Suppressor macrophage treated with lipopolysaccharide for 1 hour (primary cell): Measurements from ENCODE around the gene CASP5.
"Not testable (repeated sequence)": the region's sequence is repeated elsewhere in the genome, so short reads cannot be mapped to it uniquely, and the experiment has no call there.

ENCODE experiments used
- DNase-seq, 3 donors: peaks; one replicate each; pipeline ENCODE4 v3.0.0-alpha.2; 2020 to 2022

The CASP5 gene

GRCh38 chr11:105033343-105033742 lies 10.4 kb upstream of the CASP5 start:
- DNase-seq = peak; percentile 87 to 95 (median 88)

GRCh38 chr11:105032495-105032894 lies 9.5 kb upstream of the CASP5 start:
- peak; percentile 60 to 76 (median 73) for DNase-seq

- peak in 2 of 3 donors; percentile 26 to 41 for DNase-seq
Observed at GRCh38 chr11:105027678-105028077, 4.7 kb upstream of the CASP5 start.

GRCh38 chr11:105024394-105024793 lies 1.4 kb upstream of the CASP5 start:
- no peak for DNase-seq

- no peak for DNase-seq
Observed at GRCh38 chr11:105022527-105022926, 441 bp downstream of the CASP5 start.

GRCh38 chr11:105007463-105007862 lies 15.5 kb downstream of the CASP5 start:
- no peak for DNase-seq

- no peak for DNase-seq
Observed at GRCh38 chr11:105005451-105005845, 17.5 kb downstream of the CASP5 start.

GRCh38 chr11:105004021-105004420 lies 18.9 kb downstream of the CASP5 start:
- no peak for DNase-seq

- no peak for DNase-seq
Observed at GRCh38 chr11:105003151-105003550, 19.8 kb downstream of the CASP5 start.

- peak; percentile 34 to 59 (median 43) for DNase-seq
Observed at GRCh38 chr11:105000797-105001196, 22.2 kb downstream of the CASP5 start.

GRCh38 chr11:105000167-105000566 lies 22.8 kb downstream of the CASP5 start:
- DNase-seq = peak in 2 of 3 donors; percentile 11 to 12

- DNase-seq = no peak
Observed at GRCh38 chr11:104999721-105000120, 23.2 kb downstream of the CASP5 start.

- DNase-seq = peak in 1 of 3 donors; percentile 6
Observed at GRCh38 chr11:104997288-104997687, 25.7 kb downstream of the CASP5 start.

GRCh38 chr11:104995001-104995408 lies 28.0 kb downstream of the CASP5 start:
- DNase-seq = no peak

GRCh38 chr11:104992781-104993180 lies 30.2 kb downstream of the CASP5 start:
- no peak for DNase-seq

GRCh38 chr11:104991994-104992393 lies 31.0 kb downstream of the CASP5 start:
- DNase-seq = no peak

- no peak for DNase-seq
Observed at GRCh38 chr11:104984808-104985207, 38.2 kb downstream of the CASP5 start.

GRCh38 chr11:104979839-104980238 lies 43.1 kb downstream of the CASP5 start:
- DNase-seq = no peak

- no peak for DNase-seq
Observed at GRCh38 chr11:104973616-104974015, 49.4 kb downstream of the CASP5 start.

GRCh38 chr11:104972924-104973323 lies 50.0 kb downstream of the CASP5 start:
- DNase-seq = not testable (repeated sequence)

GRCh38 chr11:104970756-104971155 lies 52.2 kb downstream of the CASP5 start:
- no peak for DNase-seq

GRCh38 chr11:104968856-104969776 lies 53.9 kb downstream of the CASP5 start:
- DNase-seq = peak in 1 of 3 donors; percentile 22

GRCh38 chr11:104968355-104968855 lies 54.6 kb downstream of the CASP5 start, which contains the start of gene CASP4:
CASP4 (minus strand) TSS chr11:104968574; CDS start chr11:104968525, 49 bp downstream.
- DNase-seq = peak; percentile 77 to 97 (median 90)
